Osteocyte (in vitro differentiated cells): ENCODE measurements around the gene ANKRD55. TPM values are rescaled to one million over a fixed set of nuclear protein-coding genes. Genes with fewer than 3 reads are reported as not detected.
"Not testable (repeated sequence)": the region's sequence is repeated elsewhere in the genome, so short reads cannot be mapped to it uniquely, and the experiment has no call there.

Experiments
- DNase-seq: peaks from one replicate; pipeline ENCODE4 v3.0.0; 2021; ENCODE audit warnings: mixed read lengths; ENCODE audit not compliant: unreplicated experiment; ENCODE audit errors: extremely low spot score
- H3K27ac Mint-ChIP-seq: one replicate; pipeline ENCODE4 v1.8.0; 2021; ENCODE audit warnings: mild to moderate bottlenecking, mixed read lengths; ENCODE audit not compliant: unreplicated experiment
- H3K27me3 Mint-ChIP-seq: one replicate; pipeline ENCODE4 v1.8.0; 2021; ENCODE audit warnings: mixed read lengths; ENCODE audit not compliant: unreplicated experiment
- H3K36me3 Mint-ChIP-seq: one replicate; pipeline ENCODE4 v1.8.0; 2021; ENCODE audit warnings: mixed read lengths; ENCODE audit not compliant: unreplicated experiment
- H3K4me1 Mint-ChIP-seq: one replicate; pipeline ENCODE4 v1.8.0; 2021; ENCODE audit warnings: mixed read lengths; ENCODE audit not compliant: unreplicated experiment
- H3K4me3 Mint-ChIP-seq: one replicate; pipeline ENCODE4 v1.8.0; 2021; ENCODE audit warnings: mild to moderate bottlenecking, moderate library complexity, mixed read lengths; ENCODE audit not compliant: unreplicated experiment
- H3K9me3 Mint-ChIP-seq: one replicate; pipeline ENCODE4 v1.8.0; 2021; ENCODE audit warnings: mixed read lengths; ENCODE audit not compliant: unreplicated experiment
- total RNA-seq: library from RNA; stranded (reverse); gene quantifications from 2 replicates; pipeline ENCODE4 v1.2.1, GENCODE V29; 2021
- TF ChIP-seq, protein P1 (sequence below): fragments of 200-600 bp; sonication (generic); IDR thresholded peaks from 2 replicates; pipeline ENCODE4 v1.5.0; 2021; ENCODE audit warnings: antibody characterized with exemption, mild to moderate bottlenecking, moderate library complexity

The ANKRD55 gene
- total RNA-seq, 1 donor from 2014 or later = not detected

DNA sequence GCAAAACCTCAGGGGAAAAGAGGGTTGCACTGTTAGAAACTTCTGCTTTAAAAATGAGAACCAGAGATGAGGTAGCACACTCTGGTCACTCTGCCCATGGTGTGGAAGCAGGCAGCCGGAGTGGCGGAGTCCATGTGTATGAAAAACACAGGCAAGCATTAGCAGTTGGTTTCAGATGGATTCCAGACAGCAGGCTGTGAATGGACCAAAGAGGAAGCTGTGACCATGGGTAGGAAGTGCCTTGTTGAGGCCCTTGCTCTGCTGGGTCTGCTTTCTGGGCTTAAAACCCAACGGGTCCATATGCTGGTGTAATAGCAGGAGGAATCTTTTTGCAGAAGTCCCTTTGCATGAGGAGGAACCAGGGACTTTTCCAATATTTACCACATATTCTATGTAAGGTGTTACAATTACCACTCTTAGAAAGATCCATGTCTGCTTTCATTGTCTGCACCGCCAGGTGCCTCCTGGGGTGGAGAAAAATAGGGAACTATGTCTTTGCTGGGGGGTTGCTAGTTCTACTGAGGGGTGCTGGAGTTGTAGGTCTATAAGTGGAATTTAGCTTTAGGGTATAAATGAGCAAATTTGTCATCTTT lies 77.0 kb downstream of the ANKRD55 start:
- TF ChIP-seq, protein P1, sequence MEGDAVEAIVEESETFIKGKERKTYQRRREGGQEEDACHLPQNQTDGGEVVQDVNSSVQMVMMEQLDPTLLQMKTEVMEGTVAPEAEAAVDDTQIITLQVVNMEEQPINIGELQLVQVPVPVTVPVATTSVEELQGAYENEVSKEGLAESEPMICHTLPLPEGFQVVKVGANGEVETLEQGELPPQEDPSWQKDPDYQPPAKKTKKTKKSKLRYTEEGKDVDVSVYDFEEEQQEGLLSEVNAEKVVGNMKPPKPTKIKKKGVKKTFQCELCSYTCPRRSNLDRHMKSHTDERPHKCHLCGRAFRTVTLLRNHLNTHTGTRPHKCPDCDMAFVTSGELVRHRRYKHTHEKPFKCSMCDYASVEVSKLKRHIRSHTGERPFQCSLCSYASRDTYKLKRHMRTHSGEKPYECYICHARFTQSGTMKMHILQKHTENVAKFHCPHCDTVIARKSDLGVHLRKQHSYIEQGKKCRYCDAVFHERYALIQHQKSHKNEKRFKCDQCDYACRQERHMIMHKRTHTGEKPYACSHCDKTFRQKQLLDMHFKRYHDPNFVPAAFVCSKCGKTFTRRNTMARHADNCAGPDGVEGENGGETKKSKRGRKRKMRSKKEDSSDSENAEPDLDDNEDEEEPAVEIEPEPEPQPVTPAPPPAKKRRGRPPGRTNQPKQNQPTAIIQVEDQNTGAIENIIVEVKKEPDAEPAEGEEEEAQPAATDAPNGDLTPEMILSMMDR = no peak
- no peak overlapping the region for H3K27ac Mint-ChIP-seq
- no peaks in the 10 kb centered on the region for H3K36me3 Mint-ChIP-seq
- H3K4me3 Mint-ChIP-seq = no peak overlapping the region
- H3K9me3 Mint-ChIP-seq = no peaks in the 10 kb centered on the region
- DNase-seq = no peak
- peaks cover 10% of the 10 kb centered on the region for H3K4me1 Mint-ChIP-seq
- H3K27me3 Mint-ChIP-seq = no peaks in the 10 kb centered on the region

DNA sequence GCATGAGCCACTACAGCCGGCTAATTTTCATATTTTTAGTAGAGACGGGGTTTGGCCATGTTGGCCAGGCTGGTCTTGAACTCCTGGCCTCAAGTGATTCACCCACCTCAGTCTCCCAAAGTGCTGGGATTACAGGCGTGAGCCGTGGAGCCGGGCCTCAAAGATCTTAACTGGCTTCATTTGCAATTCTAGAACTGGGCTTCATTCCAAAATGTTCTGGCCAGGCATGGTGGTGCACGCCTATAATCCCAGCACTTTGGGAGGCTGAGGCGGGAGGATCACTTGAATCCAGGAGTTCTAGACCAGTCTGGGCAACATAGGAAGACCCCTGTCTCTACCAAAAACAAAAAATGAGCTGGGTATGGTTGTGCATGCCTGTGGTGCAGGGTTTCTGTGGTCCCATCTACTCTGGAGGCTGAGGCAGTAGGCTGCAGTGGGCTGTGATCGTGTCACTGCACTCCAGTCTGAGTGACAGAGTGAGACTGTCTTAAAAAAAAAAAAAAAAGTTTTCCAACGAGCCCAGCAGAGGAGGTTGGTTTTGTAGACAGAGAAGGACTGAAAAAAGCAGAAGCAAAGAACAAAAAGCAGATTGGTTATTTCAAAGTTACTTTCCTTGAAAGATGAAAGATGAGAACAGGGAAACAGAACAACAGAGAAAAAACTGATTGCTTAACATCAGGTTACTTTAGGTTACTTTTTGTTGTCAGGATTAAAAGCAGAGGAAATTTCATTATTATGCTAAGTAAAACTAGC lies 78.2 kb downstream of the ANKRD55 start:
- H3K9me3 Mint-ChIP-seq = no peaks in the 10 kb centered on the region
- H3K27me3 Mint-ChIP-seq = no peaks in the 10 kb centered on the region
- TF ChIP-seq, protein P1 = no peak
- no peak overlapping the region for H3K4me3 Mint-ChIP-seq
- no peak for DNase-seq
- H3K4me1 Mint-ChIP-seq = peaks cover 10% of the 10 kb centered on the region
- H3K27ac Mint-ChIP-seq = no peak overlapping the region
- no peaks in the 10 kb centered on the region for H3K36me3 Mint-ChIP-seq

DNA sequence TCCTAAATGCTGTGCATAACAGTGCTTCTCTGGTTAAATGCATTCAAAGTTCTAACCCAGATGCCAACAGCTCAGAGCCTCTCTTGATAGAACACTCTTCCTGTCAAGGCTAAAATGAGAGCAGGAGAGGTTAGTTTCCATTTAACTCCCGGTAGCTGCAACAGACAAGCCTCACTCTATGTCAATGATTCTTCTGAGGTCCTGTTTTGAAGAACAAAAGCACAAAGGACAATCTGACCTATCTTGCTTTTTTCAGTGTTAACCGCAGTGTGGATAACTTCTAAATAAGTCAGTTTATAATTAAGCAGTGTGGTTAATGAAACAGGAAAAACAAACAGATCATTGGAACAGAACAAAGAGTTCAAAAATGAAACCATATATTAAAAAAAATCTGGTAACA lies 80.7 kb downstream of the ANKRD55 start:
- no peak for DNase-seq
- peak overlapping the region; percentile 19 for H3K27ac Mint-ChIP-seq

DNA sequence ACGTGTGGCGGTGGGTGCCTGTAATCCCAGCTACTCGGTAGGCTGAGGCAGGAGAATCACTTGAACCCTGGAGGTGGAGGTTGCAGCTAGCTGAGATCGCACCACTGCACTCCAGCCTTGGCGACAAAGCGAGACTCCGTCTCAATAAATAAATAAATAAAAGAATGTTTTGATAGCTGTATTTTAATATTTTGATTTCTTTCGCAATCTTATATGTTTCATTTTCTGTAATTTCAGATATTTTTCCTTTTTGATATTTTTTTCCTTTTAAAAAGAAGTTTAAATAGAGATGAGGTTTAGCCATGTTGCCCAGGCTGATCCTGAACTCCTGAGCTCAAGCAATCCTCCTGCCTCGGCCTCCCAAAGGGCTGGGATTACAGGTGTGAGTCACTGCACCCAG lies 82.4 kb downstream of the ANKRD55 start:
- not testable (repeated sequence) for H3K27ac Mint-ChIP-seq, H3K36me3 Mint-ChIP-seq, H3K4me3 Mint-ChIP-seq, DNase-seq, H3K9me3 Mint-ChIP-seq, H3K27me3 Mint-ChIP-seq
- H3K4me1 Mint-ChIP-seq = peaks cover 35% of the 10 kb centered on the region

More for the DNA sequence above, 80.7 kb downstream of the ANKRD55 start:
- Mint-ChIP-seq H3K27me3 (no peaks in the 10 kb centered on the region), H3K4me3 (no peak overlapping the region), H3K4me1 (peaks cover 25% of the 10 kb centered on the region), H3K9me3 (no peaks in the 10 kb centered on the region), H3K36me3 (no peaks in the 10 kb centered on the region)
- TF ChIP-seq, protein P1 = no peak

DNA sequence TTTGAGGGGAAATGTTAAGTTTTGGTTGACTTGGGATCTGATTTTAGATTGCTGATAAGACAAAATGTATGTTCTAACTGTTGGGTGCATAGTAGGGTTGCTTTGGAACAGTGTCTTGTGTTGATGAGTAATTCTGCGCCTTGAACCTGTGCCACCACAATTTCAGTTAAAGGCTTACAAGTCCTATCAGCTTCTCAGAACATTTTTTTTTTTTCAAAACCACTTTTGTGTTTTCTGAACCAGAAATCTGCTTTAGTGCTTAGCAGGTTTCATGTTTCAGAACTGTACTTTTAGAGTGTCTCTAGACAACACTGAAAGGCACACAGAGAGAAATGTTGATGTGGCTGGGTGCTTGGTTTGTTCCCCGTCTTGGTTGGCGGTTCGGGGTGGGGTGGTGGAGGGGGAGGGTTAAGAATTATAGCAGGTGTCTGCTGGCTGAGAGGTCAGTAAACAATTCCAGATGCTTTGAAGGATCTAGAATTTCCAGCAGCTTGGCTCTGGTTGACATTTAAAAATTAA lies 84.6 kb downstream of the ANKRD55 start:
- H3K4me1 Mint-ChIP-seq = peaks cover 43% of the 10 kb centered on the region
- H3K9me3 Mint-ChIP-seq = no peaks in the 10 kb centered on the region
- DNase-seq = no peak
- no peaks in the 10 kb centered on the region for H3K36me3 Mint-ChIP-seq
- TF ChIP-seq, protein P1 = no peak
- no peak overlapping the region for H3K4me3 Mint-ChIP-seq
- H3K27ac Mint-ChIP-seq = no peak overlapping the region
- no peaks in the 10 kb centered on the region for H3K27me3 Mint-ChIP-seq
